ENCODE measurements around the gene PRR9. TPM values are rescaled to one million over a fixed set of nuclear protein-coding genes. Genes with fewer than 3 reads are reported as not detected.

Gene PRR9
- polyA plus RNA-seq, 1 donor, result not detected

GRCh38 chr1:153265457-153265856 lies 48.1 kb downstream of the PRR9 start:
- no peak for DNase-seq (ENCODE audit: low read depth)

Other genes with a start within 250 kb of the PRR9 start
- gene SPRR4, start 246.9 kb upstream of the PRR9 start, polyA plus RNA-seq (ENCODE audit: insufficient read length), result not detected
- gene SPRR1A, start 233.5 kb upstream of the PRR9 start, polyA plus RNA-seq (ENCODE audit: insufficient read length), result not detected
- gene SPRR3, start 215.8 kb upstream of the PRR9 start, polyA plus RNA-seq (ENCODE audit: insufficient read length), result not detected
- gene SPRR1B, start 186.4 kb upstream of the PRR9 start, polyA plus RNA-seq (ENCODE audit: insufficient read length), result not detected
- not detected for gene SPRR2D, start 176.5 kb upstream of the PRR9 start, polyA plus RNA-seq (ENCODE audit: insufficient read length)
- not detected for gene SPRR2A, start 160.1 kb upstream of the PRR9 start, polyA plus RNA-seq (ENCODE audit: insufficient read length)
- not detected for gene SPRR2B, start 146.0 kb upstream of the PRR9 start, polyA plus RNA-seq (ENCODE audit: insufficient read length)
- gene SPRR2E, start 123.1 kb upstream of the PRR9 start, polyA plus RNA-seq (ENCODE audit: insufficient read length), result not detected
- not detected for gene SPRR2F, start 104.1 kb upstream of the PRR9 start, polyA plus RNA-seq (ENCODE audit: insufficient read length)
- gene SPRR2G, start 66.7 kb upstream of the PRR9 start, polyA plus RNA-seq (ENCODE audit: insufficient read length), result not detected
- not detected for gene LELP1, start 14.2 kb upstream of the PRR9 start, polyA plus RNA-seq (ENCODE audit: insufficient read length)
- gene LORICRIN, start 42.1 kb downstream of the PRR9 start, polyA plus RNA-seq (ENCODE audit: insufficient read length), result not detected
- not detected for gene PGLYRP3, start 95.4 kb downstream of the PRR9 start, polyA plus RNA-seq (ENCODE audit: insufficient read length)
- not detected for gene PGLYRP4, start 131.3 kb downstream of the PRR9 start, polyA plus RNA-seq (ENCODE audit: insufficient read length)
- gene S100A9, start 140.3 kb downstream of the PRR9 start, polyA plus RNA-seq (ENCODE audit: insufficient read length), result 21.2 TPM
- gene S100A12, start 158.0 kb downstream of the PRR9 start, polyA plus RNA-seq (ENCODE audit: insufficient read length), result 2.7 TPM
- gene S100A8, start 173.5 kb downstream of the PRR9 start, polyA plus RNA-seq (ENCODE audit: insufficient read length), result 16.1 TPM
- gene S100A7A, start 198.9 kb downstream of the PRR9 start, polyA plus RNA-seq (ENCODE audit: insufficient read length), result not detected
- not detected for gene S100A7, start 243.1 kb downstream of the PRR9 start, polyA plus RNA-seq (ENCODE audit: insufficient read length)